ENCODE measurements around the gene IL17RC.

- TF ChIP-seq CTCF (conservative IDR thresholded peaks at IDR 0.05), result no peak
- TF ChIP-seq ZFX (IDR thresholded peaks at IDR 0.05), result no peak
Measured at GRCh38 chr3:9915254-9916141, 1.4 kb upstream of the IL17RC start.

Measured in C4-2B (cell line).